ENCODE data around the gene ADAMTS17.

- TF ChIP-seq POLR2A (IDR thresholded peaks at IDR 0.05; ENCODE audit: low read depth, low read length) (no peak), POLR2AphosphoS5 (IDR thresholded peaks at IDR 0.05; ENCODE audit: low read depth, low read length) (no peak), TAF1 (IDR thresholded peaks at IDR 0.05; ENCODE audit: borderline replicate concordance, low read depth, low read length) (no peak)
These were observed 190.9 kb downstream of the ADAMTS17 start for GRCh38 chr15:100150906-100151305.
